Upper lobe of left lung (tissue), 4 donors: ENCODE results near the gene ACTN4.
"Not testable (repeated sequence)": the region's sequence is repeated elsewhere in the genome, so short reads cannot be mapped to it uniquely, and the experiment has no call there.

ENCODE experiments used
- CTCF ChIP-seq, 6 experiments: fragments of 450-650 bp in 4 of 6; fragments of 200-600 bp in 2 of 6; sonication (generic) in 2 of 6; IDR thresholded peaks; one replicate each; pipeline ENCODE4 v1.5.1; 2016 to 2019; ENCODE audit warnings: antibody characterized with exemption in 6 of 6
- EP300 ChIP-seq, 4 donors: sonication (generic); formaldehyde crosslinking; IDR thresholded peaks; one replicate each; pipeline ENCODE4 v1.5.1; 2017; ENCODE audit warnings: antibody characterized with exemption in 4 of 4, control low read depth in 2 of 4
- POLR2AphosphoS5 ChIP-seq, 2 donors: sonication (generic); formaldehyde crosslinking; IDR thresholded peaks; one replicate each; pipeline ENCODE4 v1.5.1; 2017; ENCODE audit warnings: antibody characterized with exemption in 2 of 2

DNA sequence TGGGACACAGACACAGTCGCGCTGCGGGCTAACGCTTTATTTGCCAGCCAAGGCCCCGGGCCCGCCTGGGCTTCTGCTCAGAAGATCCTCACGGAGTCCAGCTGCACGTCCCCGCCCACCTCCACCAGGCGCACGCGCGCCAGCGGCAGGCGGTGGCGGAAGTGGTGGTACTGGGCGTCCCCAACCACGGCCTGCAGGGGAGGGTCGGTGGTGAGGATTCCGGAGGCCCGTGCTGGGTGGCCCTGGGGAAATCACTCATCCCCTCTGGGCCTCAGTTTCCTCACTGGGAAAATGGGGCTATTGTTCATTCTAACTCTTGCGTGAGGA lies 123.5 kb downstream of the ACTN4 start:
- TF ChIP-seq CTCF, EP300, POLR2AphosphoS5 (IDR thresholded peaks at IDR 0.05): not testable (repeated sequence)
